GM12878 (cell line): ENCODE data around the gene SEC24D. TPM values are rescaled to one million over a fixed set of nuclear protein-coding genes. Genes with fewer than 3 reads are reported as not detected.

Experiments
- BACH1 ChIP-seq: fragments of 450-650 bp; IDR thresholded peaks from 2 replicates; pipeline ENCODE4 v1.6.1; 2017; ENCODE audit warnings: mild to moderate bottlenecking, borderline replicate concordance
- ETV6 ChIP-seq, 2 experiments: fragments of 450-650 bp in 1 of 2; IDR thresholded peaks in 1 of 2; conservative IDR thresholded peaks in 1 of 2; 2 replicates each; pipeline ENCODE4 v1.6.1; 2014; ENCODE audit warnings: antibody characterized with exemption in 1 of 2, borderline replicate concordance in 1 of 2, low read depth in 1 of 2, mild to moderate bottlenecking in 1 of 2, moderate library complexity in 1 of 2
- FOXK2 ChIP-seq: fragments of 450-650 bp; IDR thresholded peaks from 2 replicates; pipeline ENCODE4 v1.6.1; 2017; ENCODE audit warnings: mild to moderate bottlenecking, moderate library complexity
- GABPA ChIP-seq: IDR thresholded peaks from 2 replicates; pipeline ENCODE4 v1.6.1; 2014; ENCODE audit warnings: antibody characterized with exemption, low read depth, mild to moderate bottlenecking, inconsistent platforms
- NR2C1 ChIP-seq: fragments of 450-650 bp; IDR thresholded peaks from 2 replicates; pipeline ENCODE4 v1.6.1; 2017; ENCODE audit warnings: antibody characterized with exemption, mild to moderate bottlenecking, moderate library complexity
- RBBP5 ChIP-seq: fragments of 200-600 bp; sonication (generic); conservative IDR thresholded peaks from 2 replicates; pipeline ENCODE4 v1.6.1; 2016
- SMAD1 ChIP-seq: fragments of 450-650 bp; IDR thresholded peaks from 2 replicates; pipeline ENCODE4 v1.6.1; 2018; ENCODE audit warnings: mild to moderate bottlenecking, low read depth; ENCODE audit not compliant: partially characterized antibody
- SPI1 ChIP-seq: IDR thresholded peaks from 2 replicates; pipeline ENCODE4 v1.6.1; 2011; ENCODE audit warnings: low read depth, mild to moderate bottlenecking, low read length, moderate library complexity, borderline replicate concordance; ENCODE audit not compliant: insufficient read depth
- STAT1 ChIP-seq: fragments of 450-650 bp; conservative IDR thresholded peaks from 2 replicates; pipeline ENCODE4 v1.6.1; 2014; ENCODE audit warnings: antibody characterized with exemption, mild to moderate bottlenecking
- TCF7 ChIP-seq: IDR thresholded peaks from 2 replicates; pipeline ENCODE4 v1.6.1; 2014; ENCODE audit warnings: antibody characterized with exemption, borderline replicate concordance
- WRNIP1 ChIP-seq: IDR thresholded peaks from 2 replicates; pipeline ENCODE4 v1.6.1; 2011; ENCODE audit warnings: low read depth, low read length, improper control_type of control experiment, borderline replicate concordance
- polyA plus RNA-seq, 11 experiments: library from polyadenylated mRNA; depleted of rRNA in 4 of 11; unstranded in 6 of 11; stranded (reverse) in 5 of 11; fragments of >200 nt; fragmentation: Nextera tagmentation in 4 of 11; fragmentation: Illumina TruSeq in 1 of 11; extraction: Ambion mirVana in 4 of 11; extraction: Trizol in 1 of 11; gene quantifications; 1 replicate in 1 of 11; 2 replicates in 10 of 11; pipeline versions ENCODE4 v1.2.1 to v1.2.3, GENCODE V29; 2011 to 2016; ENCODE audit warnings: inconsistent platforms in 2 of 11, missing spikeins in 2 of 11, low read depth in 1 of 11
- total RNA-seq, 4 experiments: library from RNA; depleted of rRNA in 3 of 4; stranded (reverse); fragments of >200 nt in 3 of 4; fragmentation: Illumina TruSeq in 1 of 4; extraction: Trizol in 1 of 4; gene quantifications; 2 replicates each; pipeline versions ENCODE4 v1.2.1 to v1.2.3, GENCODE V29; 2013 to 2021
- TF ChIP-seq, protein P1 (sequence below): fragments of 450-650 bp; IDR thresholded peaks from 2 replicates; pipeline ENCODE4 v1.6.1; 2016; ENCODE audit warnings: mild to moderate bottlenecking
- TF ChIP-seq, protein P2 (sequence below), 3 experiments: IDR thresholded peaks in 2 of 3; conservative IDR thresholded peaks in 1 of 3; 2 replicates each; pipeline ENCODE4 v1.5.1; 2011; ENCODE audit warnings: low read depth in 3 of 3, low read length in 3 of 3, mild to moderate bottlenecking in 3 of 3, control low read depth in 2 of 3, moderate library complexity in 2 of 3, inconsistent platforms in 1 of 3, mixed read lengths in 1 of 3; ENCODE audit not compliant: control insufficient read depth in 2 of 3, insufficient read depth in 1 of 3; ENCODE audit errors: extremely low read depth in 1 of 3
- TF ChIP-seq, protein P3 (sequence below): IDR thresholded peaks from 2 replicates; pipeline ENCODE4 v1.6.1; 2011; ENCODE audit warnings: mild to moderate bottlenecking, low read depth, low read length, moderate library complexity; ENCODE audit not compliant: insufficient replicate concordance
- TF ChIP-seq, protein P4 (sequence below): fragments of 450-650 bp; IDR thresholded peaks from 2 replicates; pipeline ENCODE4 v1.6.1; 2017; ENCODE audit warnings: mild to moderate bottlenecking
- TF ChIP-seq, protein P5 (sequence below): fragments of 450-650 bp; conservative IDR thresholded peaks from 2 replicates; pipeline ENCODE4 v1.6.1; 2017; ENCODE audit warnings: mild to moderate bottlenecking, moderate library complexity
- TF ChIP-seq, protein P6 (sequence below): fragments of 450-650 bp; IDR thresholded peaks from 2 replicates; pipeline ENCODE4 v1.6.1; 2014; ENCODE audit warnings: mild to moderate bottlenecking

The SEC24D gene
- total and polyA plus RNA-seq, 10 of the 15 experiments (the other 5 are each of a cell fraction or from before 2014, with no cell fraction given): 12.8 to 61.9 (median 25.6) TPM

DNA sequence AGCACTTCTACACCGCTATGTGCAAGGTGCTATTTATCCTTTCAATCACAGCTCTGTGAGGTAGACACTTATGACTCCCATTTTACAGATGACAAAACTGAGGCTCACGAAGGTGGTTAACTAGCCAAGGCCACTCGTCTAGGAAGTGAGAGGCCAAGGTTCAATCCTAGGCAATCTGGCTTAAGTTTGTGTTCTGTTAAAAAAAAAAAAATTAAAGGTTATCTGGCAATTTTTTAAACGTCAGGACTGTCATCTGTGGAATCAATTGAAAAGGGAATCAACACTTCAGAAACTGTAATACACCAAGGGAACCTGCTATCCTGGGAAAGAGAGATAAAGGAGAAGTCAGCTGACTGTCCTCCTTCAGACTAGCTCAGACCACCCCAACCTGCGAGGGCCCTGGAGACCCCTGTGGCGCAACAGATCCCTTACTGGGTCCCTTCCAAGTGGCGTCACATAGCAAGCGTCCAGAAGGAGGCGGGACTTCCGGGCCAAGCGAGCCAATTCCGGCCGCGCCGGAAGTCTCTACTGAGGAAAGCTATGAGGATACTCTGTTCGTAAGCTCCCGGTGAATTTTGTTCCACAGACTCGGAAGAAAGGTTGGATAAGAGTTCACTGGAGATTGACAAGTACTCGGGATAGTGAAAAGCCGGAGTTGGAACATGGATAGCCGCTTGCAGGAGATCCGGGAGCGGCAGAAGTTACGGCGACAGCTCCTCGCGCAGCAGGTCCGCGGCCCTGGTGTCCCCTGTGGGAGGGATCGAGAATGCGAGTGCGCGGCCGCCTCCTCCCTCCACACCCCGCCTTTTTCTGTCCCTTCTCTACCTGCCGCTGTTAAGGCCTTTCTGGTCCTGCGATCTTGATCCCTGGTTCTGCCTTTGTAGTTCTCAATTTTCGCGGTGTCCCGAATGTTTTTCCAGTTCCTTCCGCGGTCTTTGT, 150.8 kb downstream of the SEC24D start, which contains the start of gene METTL14 (continued):
- TF ChIP-seq, protein P1, sequence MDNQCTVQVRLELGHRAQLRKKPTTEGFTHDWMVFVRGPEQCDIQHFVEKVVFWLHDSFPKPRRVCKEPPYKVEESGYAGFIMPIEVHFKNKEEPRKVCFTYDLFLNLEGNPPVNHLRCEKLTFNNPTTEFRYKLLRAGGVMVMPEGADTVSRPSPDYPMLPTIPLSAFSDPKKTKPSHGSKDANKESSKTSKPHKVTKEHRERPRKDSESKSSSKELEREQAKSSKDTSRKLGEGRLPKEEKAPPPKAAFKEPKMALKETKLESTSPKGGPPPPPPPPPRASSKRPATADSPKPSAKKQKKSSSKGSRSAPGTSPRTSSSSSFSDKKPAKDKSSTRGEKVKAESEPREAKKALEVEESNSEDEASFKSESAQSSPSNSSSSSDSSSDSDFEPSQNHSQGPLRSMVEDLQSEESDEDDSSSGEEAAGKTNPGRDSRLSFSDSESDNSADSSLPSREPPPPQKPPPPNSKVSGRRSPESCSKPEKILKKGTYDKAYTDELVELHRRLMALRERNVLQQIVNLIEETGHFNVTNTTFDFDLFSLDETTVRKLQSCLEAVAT: no peak; the same call in 1 of the 2 replicates
- TF ChIP-seq SMAD1 (peak; percentile 75), STAT1 (no peak), RBBP5 (no peak), TCF7 (no peak), WRNIP1 (0 out of 2 replicates have a peak, but pooled peaks have one; percentile 11), GABPA (peak; percentile 99), NR2C1 (no peak), SPI1 (no peak), BACH1 (no peak), FOXK2 (no peak), ETV6 (conservative IDR thresholded peaks at IDR 0.05 in 1 of 2, IDR thresholded peaks at IDR 0.05 in 1 of 2; ENCODE audit: borderline replicate concordance in 1 of 2, low read depth in 1 of 2) (no peak)
- TF ChIP-seq, protein P2, sequence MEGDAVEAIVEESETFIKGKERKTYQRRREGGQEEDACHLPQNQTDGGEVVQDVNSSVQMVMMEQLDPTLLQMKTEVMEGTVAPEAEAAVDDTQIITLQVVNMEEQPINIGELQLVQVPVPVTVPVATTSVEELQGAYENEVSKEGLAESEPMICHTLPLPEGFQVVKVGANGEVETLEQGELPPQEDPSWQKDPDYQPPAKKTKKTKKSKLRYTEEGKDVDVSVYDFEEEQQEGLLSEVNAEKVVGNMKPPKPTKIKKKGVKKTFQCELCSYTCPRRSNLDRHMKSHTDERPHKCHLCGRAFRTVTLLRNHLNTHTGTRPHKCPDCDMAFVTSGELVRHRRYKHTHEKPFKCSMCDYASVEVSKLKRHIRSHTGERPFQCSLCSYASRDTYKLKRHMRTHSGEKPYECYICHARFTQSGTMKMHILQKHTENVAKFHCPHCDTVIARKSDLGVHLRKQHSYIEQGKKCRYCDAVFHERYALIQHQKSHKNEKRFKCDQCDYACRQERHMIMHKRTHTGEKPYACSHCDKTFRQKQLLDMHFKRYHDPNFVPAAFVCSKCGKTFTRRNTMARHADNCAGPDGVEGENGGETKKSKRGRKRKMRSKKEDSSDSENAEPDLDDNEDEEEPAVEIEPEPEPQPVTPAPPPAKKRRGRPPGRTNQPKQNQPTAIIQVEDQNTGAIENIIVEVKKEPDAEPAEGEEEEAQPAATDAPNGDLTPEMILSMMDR (IDR thresholded peaks at IDR 0.05 in 2 of 3, conservative IDR thresholded peaks at IDR 0.05 in 1 of 3; ENCODE audit: control insufficient read depth in 2 of 3, extremely low read depth in 1 of 3, insufficient read depth in 1 of 3, low read depth in 3 of 3, low read length in 3 of 3): no peak
- TF ChIP-seq, protein P3, sequence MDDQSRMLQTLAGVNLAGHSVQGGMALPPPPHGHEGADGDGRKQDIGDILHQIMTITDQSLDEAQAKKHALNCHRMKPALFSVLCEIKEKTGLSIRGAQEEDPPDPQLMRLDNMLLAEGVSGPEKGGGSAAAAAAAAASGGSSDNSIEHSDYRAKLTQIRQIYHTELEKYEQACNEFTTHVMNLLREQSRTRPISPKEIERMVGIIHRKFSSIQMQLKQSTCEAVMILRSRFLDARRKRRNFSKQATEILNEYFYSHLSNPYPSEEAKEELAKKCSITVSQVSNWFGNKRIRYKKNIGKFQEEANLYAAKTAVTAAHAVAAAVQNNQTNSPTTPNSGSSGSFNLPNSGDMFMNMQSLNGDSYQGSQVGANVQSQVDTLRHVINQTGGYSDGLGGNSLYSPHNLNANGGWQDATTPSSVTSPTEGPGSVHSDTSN: no peak
- TF ChIP-seq, protein P4, sequence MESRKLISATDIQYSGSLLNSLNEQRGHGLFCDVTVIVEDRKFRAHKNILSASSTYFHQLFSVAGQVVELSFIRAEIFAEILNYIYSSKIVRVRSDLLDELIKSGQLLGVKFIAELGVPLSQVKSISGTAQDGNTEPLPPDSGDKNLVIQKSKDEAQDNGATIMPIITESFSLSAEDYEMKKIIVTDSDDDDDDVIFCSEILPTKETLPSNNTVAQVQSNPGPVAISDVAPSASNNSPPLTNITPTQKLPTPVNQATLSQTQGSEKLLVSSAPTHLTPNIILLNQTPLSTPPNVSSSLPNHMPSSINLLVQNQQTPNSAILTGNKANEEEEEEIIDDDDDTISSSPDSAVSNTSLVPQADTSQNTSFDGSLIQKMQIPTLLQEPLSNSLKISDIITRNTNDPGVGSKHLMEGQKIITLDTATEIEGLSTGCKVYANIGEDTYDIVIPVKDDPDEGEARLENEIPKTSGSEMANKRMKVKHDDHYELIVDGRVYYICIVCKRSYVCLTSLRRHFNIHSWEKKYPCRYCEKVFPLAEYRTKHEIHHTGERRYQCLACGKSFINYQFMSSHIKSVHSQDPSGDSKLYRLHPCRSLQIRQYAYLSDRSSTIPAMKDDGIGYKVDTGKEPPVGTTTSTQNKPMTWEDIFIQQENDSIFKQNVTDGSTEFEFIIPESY: no peak
- TF ChIP-seq, protein P5, sequence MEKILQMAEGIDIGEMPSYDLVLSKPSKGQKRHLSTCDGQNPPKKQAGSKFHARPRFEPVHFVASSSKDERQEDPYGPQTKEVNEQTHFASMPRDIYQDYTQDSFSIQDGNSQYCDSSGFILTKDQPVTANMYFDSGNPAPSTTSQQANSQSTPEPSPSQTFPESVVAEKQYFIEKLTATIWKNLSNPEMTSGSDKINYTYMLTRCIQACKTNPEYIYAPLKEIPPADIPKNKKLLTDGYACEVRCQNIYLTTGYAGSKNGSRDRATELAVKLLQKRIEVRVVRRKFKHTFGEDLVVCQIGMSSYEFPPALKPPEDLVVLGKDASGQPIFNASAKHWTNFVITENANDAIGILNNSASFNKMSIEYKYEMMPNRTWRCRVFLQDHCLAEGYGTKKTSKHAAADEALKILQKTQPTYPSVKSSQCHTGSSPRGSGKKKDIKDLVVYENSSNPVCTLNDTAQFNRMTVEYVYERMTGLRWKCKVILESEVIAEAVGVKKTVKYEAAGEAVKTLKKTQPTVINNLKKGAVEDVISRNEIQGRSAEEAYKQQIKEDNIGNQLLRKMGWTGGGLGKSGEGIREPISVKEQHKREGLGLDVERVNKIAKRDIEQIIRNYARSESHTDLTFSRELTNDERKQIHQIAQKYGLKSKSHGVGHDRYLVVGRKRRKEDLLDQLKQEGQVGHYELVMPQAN: peak; percentile 57
- TF ChIP-seq, protein P6, sequence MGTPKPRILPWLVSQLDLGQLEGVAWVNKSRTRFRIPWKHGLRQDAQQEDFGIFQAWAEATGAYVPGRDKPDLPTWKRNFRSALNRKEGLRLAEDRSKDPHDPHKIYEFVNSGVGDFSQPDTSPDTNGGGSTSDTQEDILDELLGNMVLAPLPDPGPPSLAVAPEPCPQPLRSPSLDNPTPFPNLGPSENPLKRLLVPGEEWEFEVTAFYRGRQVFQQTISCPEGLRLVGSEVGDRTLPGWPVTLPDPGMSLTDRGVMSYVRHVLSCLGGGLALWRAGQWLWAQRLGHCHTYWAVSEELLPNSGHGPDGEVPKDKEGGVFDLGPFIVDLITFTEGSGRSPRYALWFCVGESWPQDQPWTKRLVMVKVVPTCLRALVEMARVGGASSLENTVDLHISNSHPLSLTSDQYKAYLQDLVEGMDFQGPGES: no peak
